BLaER1 (cell line): ENCODE data around the gene OLFM2.

ENCODE experiments used
- H3K27ac ChIP-seq: shearing (Covaris generic); formaldehyde crosslinking; 2 replicates; pipeline ENCODE4 v1.8.1; 2022
- H3K27me3 ChIP-seq: shearing (Covaris generic); formaldehyde crosslinking; 2 replicates; pipeline ENCODE4 v1.8.1; 2022
- H3K36me3 ChIP-seq: shearing (Covaris generic); formaldehyde crosslinking; 2 replicates; pipeline ENCODE4 v1.8.1; 2022
- H3K4me1 ChIP-seq: shearing (Covaris generic); formaldehyde crosslinking; 2 replicates; pipeline ENCODE4 v1.8.1; 2022
- H3K4me2 ChIP-seq: shearing (Covaris generic); formaldehyde crosslinking; 2 replicates; pipeline ENCODE4 v1.8.1; 2022
- H3K4me3 ChIP-seq: shearing (Covaris generic); formaldehyde crosslinking; 2 replicates; pipeline ENCODE4 v1.8.1; 2022
- H3K9ac ChIP-seq: shearing (Covaris generic); formaldehyde crosslinking; 2 replicates; pipeline ENCODE4 v1.8.1; 2022
- H3K9me3 ChIP-seq: shearing (Covaris generic); formaldehyde crosslinking; 2 replicates; pipeline ENCODE4 v1.8.1; 2022
- H4K20me1 ChIP-seq: shearing (Covaris generic); formaldehyde crosslinking; 2 replicates; pipeline ENCODE4 v1.8.1; 2022
- Cebpa-rat ChIP-seq: shearing (Covaris generic); IDR thresholded peaks from 2 replicates; pipeline ENCODE4 v1.8.1; 2022

Gene OLFM2

DNA sequence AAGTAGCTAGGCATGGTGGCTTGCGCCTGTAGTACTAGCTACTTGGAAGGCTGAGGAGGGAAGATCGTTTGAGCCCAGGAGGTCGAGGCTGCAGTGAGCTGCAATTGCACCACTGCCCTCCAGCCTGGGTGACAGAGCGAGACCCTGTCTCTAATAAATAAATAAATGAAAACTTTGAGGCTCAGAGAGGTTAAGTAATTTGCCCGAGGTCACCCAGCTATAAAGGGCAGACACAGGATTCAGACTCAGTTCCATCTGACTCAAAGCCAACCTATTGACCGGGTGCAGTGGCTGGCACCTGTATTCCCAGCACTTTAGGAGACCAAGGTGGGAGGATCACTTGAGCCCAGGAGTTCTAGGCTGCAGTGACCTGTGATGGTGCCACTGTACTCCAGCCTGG is 7.4 kb upstream of the OLFM2 start:
- Histone ChIP-seq H3K4me3 (no peak overlapping the region), H3K4me1 (peaks cover 12% of the 10 kb centered on the region), H3K36me3 (no peaks in the 10 kb centered on the region), H3K27me3 (no peaks in the 10 kb centered on the region), H3K9me3 (peaks cover 21% of the 10 kb centered on the region), H3K27ac (no peak overlapping the region), H3K9ac (no peak overlapping the region), H3K4me2 (no peak overlapping the region), H4K20me1 (no peaks in the 10 kb centered on the region)
- TF ChIP-seq Cebpa-rat, result no peak

DNA sequence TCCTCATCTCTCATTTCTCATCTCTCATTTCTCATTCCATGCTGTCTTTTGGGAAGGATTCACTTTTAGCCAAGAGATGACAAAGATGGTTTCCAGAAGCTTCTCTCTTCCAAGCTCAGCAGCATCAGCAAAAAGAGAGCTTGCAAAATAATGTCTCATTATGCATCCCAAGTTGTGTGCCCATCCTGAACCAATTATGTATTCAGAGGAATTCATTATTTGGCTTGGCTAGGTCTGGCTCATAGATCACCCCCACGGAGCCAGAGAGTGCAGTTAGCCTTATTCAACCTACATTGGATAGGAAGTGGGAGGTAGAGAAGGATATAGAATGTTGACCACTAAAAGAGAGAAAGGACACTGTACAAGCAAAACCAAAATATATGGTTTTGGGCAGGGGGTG is 5.4 kb upstream of the OLFM2 start:
- H3K4me1 ChIP-seq, result peaks cover 18% of the 10 kb centered on the region
- no peak overlapping the region for H3K27ac ChIP-seq
- peaks cover 7% of the 10 kb centered on the region for H3K27me3 ChIP-seq
- TF ChIP-seq Cebpa-rat, result no peak
- H4K20me1 ChIP-seq, result no peaks in the 10 kb centered on the region
- no peak overlapping the region for H3K9ac ChIP-seq
- H3K4me3 ChIP-seq, result no peak overlapping the region
- H3K36me3 ChIP-seq, result no peaks in the 10 kb centered on the region
- H3K9me3 ChIP-seq, result peaks cover 21% of the 10 kb centered on the region
- no peak overlapping the region for H3K4me2 ChIP-seq

DNA sequence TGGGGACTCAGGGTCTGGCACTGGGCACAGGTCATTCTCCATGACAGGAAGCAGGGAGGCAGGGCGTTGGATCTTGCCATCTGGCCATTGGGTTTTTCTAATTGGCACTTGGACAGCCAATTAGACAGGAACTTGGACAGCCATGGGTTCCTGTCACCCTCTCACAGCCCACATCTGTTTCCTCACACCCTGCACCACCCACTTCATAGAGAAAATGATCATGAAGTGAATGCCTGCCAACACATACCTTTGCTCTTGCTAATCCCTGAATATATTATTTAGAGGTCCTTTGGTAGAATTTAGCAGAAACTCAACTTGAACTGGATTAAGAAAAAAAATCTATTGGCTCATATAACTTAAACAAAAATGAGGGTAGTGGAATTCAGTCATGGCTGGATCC is 4.9 kb upstream of the OLFM2 start:
- peaks cover 19% of the 10 kb centered on the region for H3K4me1 ChIP-seq
- TF ChIP-seq Cebpa-rat, result no peak
- H3K4me2 ChIP-seq, result no peak overlapping the region
- no peak overlapping the region for H3K4me3 ChIP-seq
- no peaks in the 10 kb centered on the region for H3K36me3 ChIP-seq
- peaks cover 21% of the 10 kb centered on the region for H3K9me3 ChIP-seq
- no peak overlapping the region for H3K9ac ChIP-seq
- H3K27ac ChIP-seq, result no peak overlapping the region
- H3K27me3 ChIP-seq, result peaks cover 9% of the 10 kb centered on the region
- H4K20me1 ChIP-seq, result no peaks in the 10 kb centered on the region

DNA sequence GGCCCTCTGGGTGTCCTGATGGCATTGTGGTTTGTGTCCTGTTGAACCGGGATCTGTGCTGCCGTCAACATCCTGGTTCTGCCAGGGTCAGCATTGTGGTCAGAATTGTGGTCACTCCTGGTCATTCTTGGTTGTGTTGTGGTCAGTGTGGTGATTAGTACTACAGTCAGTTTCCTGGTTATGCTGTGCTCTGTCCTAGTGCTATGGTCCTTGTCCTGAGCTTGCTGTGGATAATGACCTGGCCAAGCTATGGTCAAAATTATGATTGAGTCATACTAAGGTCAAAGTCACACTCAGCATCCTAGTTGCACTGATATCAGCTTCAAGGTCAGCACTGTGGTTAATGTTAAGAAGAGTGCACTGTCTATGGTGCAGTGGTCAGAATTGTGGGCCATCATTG is 4.5 kb upstream of the OLFM2 start:
- Histone ChIP-seq H3K9me3 (peaks cover 21% of the 10 kb centered on the region), H3K27ac (no peak overlapping the region), H4K20me1 (no peaks in the 10 kb centered on the region), H3K27me3 (peaks cover 13% of the 10 kb centered on the region), H3K4me3 (no peak overlapping the region), H3K4me1 (peaks cover 15% of the 10 kb centered on the region), H3K4me2 (no peak overlapping the region), H3K9ac (no peak overlapping the region), H3K36me3 (no peaks in the 10 kb centered on the region)
- TF ChIP-seq Cebpa-rat, result no peak

DNA sequence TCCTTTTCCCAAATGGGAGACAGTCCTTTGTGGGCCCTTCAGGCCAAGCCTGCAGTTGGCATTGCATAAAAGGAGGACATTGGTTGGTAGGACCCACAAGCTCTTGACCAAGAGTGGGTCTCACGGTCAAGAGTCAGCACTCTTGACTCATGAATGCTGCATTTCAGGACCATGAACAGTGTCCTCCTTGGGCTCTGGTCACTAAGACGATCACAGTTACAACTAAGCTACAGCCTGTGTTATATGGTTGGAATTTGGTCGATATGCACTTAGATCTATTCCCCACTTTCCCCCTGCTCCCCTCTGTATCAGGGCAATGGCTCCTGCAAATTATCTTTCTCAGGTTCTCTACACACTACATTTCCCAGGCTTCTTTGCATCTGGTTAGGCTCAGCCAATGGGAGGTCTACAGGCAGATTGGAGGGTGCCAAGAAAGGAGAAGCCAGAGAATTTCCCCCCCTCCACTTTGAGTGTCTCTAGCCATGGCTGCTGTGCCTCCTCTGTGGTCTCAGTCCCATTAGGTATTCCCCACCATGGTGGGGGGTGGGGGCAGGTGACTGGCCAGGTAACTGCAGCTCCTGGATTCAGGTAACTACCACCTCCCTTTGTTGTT is 3.1 kb upstream of the OLFM2 start:
- TF ChIP-seq Cebpa-rat, result no peak
- Histone ChIP-seq H3K36me3 (no peaks in the 10 kb centered on the region), H3K9ac (no peak overlapping the region), H3K4me2 (no peak overlapping the region), H3K4me3 (no peak overlapping the region), H3K4me1 (peaks cover 21% of the 10 kb centered on the region), H3K27ac (no peak overlapping the region), H3K9me3 (peaks cover 21% of the 10 kb centered on the region), H4K20me1 (no peaks in the 10 kb centered on the region), H3K27me3 (peaks cover 27% of the 10 kb centered on the region)

DNA sequence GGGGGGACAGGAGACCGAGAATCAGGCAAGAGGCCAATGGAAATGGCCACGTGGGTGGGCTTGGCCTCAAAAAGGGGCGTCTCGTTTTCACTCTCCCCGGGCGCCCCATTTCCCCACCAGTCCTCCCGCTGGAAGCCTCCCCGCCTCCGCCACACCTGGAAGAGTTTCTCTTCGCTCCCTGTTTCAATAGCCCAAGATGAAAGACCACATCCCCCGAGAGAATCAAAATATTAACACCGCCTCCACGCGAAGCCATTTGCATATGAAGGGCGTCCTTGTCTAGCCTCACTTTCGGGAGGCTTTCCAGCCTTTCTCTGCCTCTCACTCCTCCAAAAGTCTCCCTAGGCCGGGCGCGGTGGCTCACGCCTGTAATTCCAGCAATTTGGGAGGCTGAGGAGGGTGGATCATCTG is 691 bp upstream of the OLFM2 start:
- Histone ChIP-seq H3K27me3 (peaks cover 30% of the 10 kb centered on the region), H3K9ac (no peak overlapping the region)

DNA sequence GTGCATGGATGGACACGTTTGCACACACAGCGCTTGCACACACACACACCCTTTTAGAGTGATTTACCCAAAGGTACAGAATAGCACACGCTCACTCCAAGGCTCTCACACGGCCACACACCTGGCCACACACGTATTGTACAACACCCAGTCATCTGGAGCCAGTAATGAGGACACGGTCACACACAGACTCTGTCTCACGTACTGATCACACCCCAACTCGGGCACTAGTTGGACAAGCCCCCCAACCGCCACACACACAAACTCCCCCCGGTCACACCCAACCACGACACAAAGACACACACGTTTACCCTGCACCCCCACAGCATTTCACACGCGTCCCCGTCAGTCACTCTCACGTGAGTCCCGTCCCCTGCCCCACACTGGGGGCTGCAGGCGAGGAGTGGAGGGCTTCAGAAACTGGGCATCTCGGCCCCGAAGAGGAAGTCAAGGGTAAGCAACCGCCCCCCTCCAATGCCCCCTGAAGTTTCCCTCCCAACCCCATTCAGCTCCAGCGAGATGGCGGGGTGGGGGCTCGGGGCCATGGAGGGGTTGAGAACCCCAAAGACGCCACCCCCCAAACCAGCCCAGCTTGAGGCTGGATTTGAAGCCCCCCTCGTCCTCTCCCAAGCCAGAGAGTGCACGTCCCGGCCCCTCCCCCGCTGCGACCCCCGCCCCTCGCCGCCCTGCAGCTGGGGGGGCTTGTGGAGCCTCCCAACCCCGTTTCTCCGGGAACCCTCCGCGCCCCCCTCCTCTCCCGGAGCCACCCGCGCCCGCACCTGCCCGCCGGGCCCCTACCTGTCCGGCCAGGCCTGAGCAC is 599 bp downstream of the OLFM2 start:
- Histone ChIP-seq H3K4me3 (peak overlapping the region; percentile 59), H3K36me3 (no peaks in the 10 kb centered on the region)

More for the DNA sequence above, 691 bp upstream of the OLFM2 start:
- TF ChIP-seq Cebpa-rat, result no peak
- H4K20me1 ChIP-seq, result no peaks in the 10 kb centered on the region
- peak overlapping the region; percentile 57; the same call in 1 of the 2 replicates for H3K4me3 ChIP-seq
- peak overlapping the region; percentile 73 for H3K4me2 ChIP-seq
- H3K4me1 ChIP-seq, result peaks cover 23% of the 10 kb centered on the region
- no peak overlapping the region for H3K27ac ChIP-seq
- no peaks in the 10 kb centered on the region for H3K36me3 ChIP-seq
- H3K9me3 ChIP-seq, result peaks cover 12% of the 10 kb centered on the region

DNA sequence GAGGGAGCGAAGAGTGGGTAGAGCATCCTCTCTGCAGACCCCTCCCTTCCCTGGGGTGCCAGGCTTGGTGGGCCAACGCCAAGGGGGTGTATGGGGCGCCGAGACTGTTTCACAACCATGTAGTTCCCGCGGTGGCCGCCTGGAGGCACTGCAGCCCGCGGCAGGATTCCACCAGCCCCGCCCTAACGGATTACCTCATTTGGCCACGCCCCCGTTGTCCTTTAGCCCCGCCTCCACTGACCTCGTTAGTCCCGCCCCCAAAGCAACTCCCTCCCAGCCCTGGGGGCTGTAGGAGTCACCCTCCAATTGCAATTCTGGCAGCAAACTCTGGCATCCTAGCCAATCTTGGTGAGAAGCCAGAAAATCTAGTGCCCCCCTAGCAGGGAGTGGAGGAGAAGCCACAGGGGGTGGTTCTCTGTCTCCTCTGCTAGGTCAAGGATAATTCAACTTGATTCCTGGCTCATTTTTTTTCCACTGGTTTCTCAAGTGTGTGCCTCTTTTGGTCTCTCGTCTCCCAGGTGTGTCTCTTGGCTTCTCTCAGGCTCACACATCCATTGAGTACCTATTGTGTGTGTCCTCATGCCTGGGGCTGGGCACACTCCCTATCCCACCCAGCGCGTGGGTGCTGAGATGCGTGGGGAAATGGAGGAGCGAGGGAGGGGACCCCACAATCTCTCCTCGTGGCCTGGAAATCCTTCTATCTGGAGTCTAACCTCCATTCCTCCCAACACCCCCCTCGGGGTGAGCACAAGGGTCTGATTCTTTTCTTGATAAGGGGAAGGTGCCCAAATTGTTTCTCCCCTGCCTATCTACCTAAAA is 2.0 kb downstream of the OLFM2 start:
- peak; percentile 37; the same call in 1 of the 2 replicates for TF ChIP-seq Cebpa-rat
- Histone ChIP-seq H3K27ac (no peak overlapping the region), H3K4me2 (peak overlapping the region; percentile 63), H4K20me1 (no peaks in the 10 kb centered on the region), H3K27me3 (peaks cover 30% of the 10 kb centered on the region), H3K4me3 (no peak overlapping the region), H3K36me3 (no peaks in the 10 kb centered on the region), H3K9me3 (no peaks in the 10 kb centered on the region), H3K9ac (no peak overlapping the region), H3K4me1 (peaks cover 29% of the 10 kb centered on the region)

More for the DNA sequence above, 599 bp downstream of the OLFM2 start:
- Histone ChIP-seq H3K27ac (no peak overlapping the region), H3K9ac (no peak overlapping the region), H3K4me1 (peaks cover 29% of the 10 kb centered on the region), H3K4me2 (peak overlapping the region; percentile 63), H4K20me1 (no peaks in the 10 kb centered on the region), H3K9me3 (no peaks in the 10 kb centered on the region), H3K27me3 (peaks cover 30% of the 10 kb centered on the region)
- no peak for TF ChIP-seq Cebpa-rat

DNA sequence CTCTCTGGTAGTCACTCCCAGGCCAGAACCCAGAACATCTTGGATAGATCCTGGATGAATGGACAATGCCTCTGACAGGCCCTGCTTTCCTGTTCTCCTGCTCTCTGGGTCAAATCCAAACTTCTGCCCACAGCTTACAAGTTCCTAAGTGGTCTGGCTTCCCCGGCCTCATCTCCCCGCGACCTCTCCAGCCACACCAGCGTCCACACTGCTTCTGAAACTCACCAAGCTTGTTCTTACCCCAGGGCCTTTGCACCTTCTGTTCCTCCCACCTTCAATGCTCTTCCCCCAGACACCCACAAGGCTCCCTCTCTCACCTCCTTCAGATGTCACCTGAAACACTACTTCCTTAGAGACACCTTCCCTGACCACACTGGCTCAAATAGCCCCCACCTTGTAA is 3.5 kb downstream of the OLFM2 start:
- Histone ChIP-seq H3K4me2 (no peak overlapping the region), H3K27ac (no peak overlapping the region), H3K27me3 (peaks cover 30% of the 10 kb centered on the region)

More for the DNA sequence above, 3.5 kb downstream of the OLFM2 start:
- H3K4me1 ChIP-seq, result peaks cover 29% of the 10 kb centered on the region
- H3K9ac ChIP-seq, result no peak overlapping the region
- no peaks in the 10 kb centered on the region for H3K36me3 ChIP-seq
- no peak overlapping the region for H3K4me3 ChIP-seq
- TF ChIP-seq Cebpa-rat, result no peak
- H3K9me3 ChIP-seq, result no peaks in the 10 kb centered on the region
- no peaks in the 10 kb centered on the region for H4K20me1 ChIP-seq
